ENCODE measurements around the gene AKAP10.
"Not testable (repeated sequence)": the region's sequence is repeated elsewhere in the genome, so short reads cannot be mapped to it uniquely, and the experiment has no call there.

Gene AKAP10

DNA sequence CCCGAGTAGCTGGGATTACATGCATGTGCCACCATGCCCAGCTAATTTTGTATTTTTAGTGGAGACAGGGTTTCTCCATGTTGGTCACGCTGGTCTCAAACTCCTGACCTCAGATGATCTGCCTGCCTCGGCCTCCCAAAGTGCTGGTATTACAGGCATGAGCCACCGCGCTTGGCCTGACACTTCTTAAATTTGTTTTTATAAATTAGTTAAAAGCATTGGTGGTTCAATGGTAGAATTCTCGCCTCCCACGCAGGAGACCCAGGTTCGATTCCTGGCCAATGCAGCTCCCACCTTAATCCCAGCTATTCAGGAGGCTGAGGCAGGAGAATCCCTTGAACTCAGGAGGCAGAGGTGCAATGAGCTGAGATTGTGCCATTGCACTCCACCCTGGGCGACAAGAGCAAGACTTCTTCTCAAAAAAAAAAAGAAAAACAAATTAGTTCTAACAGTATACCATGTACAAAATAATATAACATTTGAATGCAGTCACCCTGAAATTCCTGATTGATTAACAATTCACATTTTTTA is 116.9 kb downstream of the AKAP10 start:
- not testable (repeated sequence) for DNase-seq

- DNase-seq = no peak
Observed at GRCh38 chr17:19857640-19858039, 120.0 kb downstream of the AKAP10 start.

Data from fibroblast of skin of right biceps (primary cell).